ENCODE measurements around the gene KIF24.
"Not testable (repeated sequence)": the region's sequence is repeated elsewhere in the genome, so short reads cannot be mapped to it uniquely, and the experiment has no call there.

KIF24 gene, protein sequence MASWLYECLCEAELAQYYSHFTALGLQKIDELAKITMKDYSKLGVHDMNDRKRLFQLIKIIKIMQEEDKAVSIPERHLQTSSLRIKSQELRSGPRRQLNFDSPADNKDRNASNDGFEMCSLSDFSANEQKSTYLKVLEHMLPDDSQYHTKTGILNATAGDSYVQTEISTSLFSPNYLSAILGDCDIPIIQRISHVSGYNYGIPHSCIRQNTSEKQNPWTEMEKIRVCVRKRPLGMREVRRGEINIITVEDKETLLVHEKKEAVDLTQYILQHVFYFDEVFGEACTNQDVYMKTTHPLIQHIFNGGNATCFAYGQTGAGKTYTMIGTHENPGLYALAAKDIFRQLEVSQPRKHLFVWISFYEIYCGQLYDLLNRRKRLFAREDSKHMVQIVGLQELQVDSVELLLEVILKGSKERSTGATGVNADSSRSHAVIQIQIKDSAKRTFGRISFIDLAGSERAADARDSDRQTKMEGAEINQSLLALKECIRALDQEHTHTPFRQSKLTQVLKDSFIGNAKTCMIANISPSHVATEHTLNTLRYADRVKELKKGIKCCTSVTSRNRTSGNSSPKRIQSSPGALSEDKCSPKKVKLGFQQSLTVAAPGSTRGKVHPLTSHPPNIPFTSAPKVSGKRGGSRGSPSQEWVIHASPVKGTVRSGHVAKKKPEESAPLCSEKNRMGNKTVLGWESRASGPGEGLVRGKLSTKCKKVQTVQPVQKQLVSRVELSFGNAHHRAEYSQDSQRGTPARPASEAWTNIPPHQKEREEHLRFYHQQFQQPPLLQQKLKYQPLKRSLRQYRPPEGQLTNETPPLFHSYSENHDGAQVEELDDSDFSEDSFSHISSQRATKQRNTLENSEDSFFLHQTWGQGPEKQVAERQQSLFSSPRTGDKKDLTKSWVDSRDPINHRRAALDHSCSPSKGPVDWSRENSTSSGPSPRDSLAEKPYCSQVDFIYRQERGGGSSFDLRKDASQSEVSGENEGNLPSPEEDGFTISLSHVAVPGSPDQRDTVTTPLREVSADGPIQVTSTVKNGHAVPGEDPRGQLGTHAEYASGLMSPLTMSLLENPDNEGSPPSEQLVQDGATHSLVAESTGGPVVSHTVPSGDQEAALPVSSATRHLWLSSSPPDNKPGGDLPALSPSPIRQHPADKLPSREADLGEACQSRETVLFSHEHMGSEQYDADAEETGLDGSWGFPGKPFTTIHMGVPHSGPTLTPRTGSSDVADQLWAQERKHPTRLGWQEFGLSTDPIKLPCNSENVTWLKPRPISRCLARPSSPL (N-terminal part only)

GRCh38 chr9:34328987-34329832, at the start of gene KIF24, which contains the start of gene NUDT2:
KIF24 (minus strand) TSS chr9:34329268; CDS start chr9:34311346, 17,922 bp downstream.
NUDT2 (plus strand) TSS chr9:34329569; CDS start chr9:34339040, 9,471 bp downstream.
- FAIRE-seq, result peak; percentile 99
- DNase-seq (ENCODE audit: insufficient read length, low spot score), result peak; percentile 88

- DNase-seq (ENCODE audit: insufficient read length, low spot score), result no peak
- no peak for FAIRE-seq
Measured at GRCh38 chr9:34378376-34379060, 49.5 kb upstream of the KIF24 start.

GRCh38 chr9:34377404-34377746, 48.3 kb upstream of the KIF24 start:
- FAIRE-seq, result no peak
- no peak for DNase-seq (ENCODE audit: insufficient read length, low spot score)

GRCh38 chr9:34376596-34377403, 47.7 kb upstream of the KIF24 start, which contains the start of gene MYORG:
MYORG (minus strand) TSS chr9:34376898; CDS start chr9:34372943, 3,955 bp downstream.
- DNase-seq (ENCODE audit: insufficient read length, low spot score), result peak; percentile 97
- peak; percentile 100 for FAIRE-seq

- DNase-seq (ENCODE audit: insufficient read length, low spot score) (peak; percentile 78), FAIRE-seq (peak; percentile 84)
Measured at GRCh38 chr9:34375901-34376595, 47.0 kb upstream of the KIF24 start.

- DNase-seq (ENCODE audit: insufficient read length, low spot score), result no peak
- no peak for FAIRE-seq
Measured at GRCh38 chr9:34374905-34375552, 46.0 kb upstream of the KIF24 start.

- no peak for FAIRE-seq
- no peak for DNase-seq (ENCODE audit: insufficient read length, low spot score)
Measured at GRCh38 chr9:34374339-34374738, 45.3 kb upstream of the KIF24 start.

DNA sequence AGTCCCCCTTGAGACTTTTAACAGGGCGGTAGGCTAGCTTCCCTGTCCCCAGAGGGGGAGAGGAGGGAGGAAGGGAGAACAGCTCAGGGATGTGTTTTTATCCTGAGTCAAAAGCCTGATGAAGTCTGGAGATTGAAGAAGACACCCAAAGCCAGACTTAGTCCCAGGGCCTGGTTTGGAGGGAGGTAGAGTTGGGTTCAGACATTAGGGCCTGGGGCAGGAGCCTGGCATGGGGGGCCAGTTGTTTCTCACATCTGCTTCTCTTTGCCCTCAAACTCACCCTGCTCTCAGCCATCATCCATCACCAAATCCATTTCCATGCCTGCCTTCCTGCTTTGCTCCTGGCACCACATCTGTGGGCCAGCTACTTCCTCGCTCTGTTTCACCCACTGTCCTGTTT, 44.7 kb upstream of the KIF24 start:
- FAIRE-seq (no peak), DNase-seq (ENCODE audit: insufficient read length, low spot score) (no peak)

DNA sequence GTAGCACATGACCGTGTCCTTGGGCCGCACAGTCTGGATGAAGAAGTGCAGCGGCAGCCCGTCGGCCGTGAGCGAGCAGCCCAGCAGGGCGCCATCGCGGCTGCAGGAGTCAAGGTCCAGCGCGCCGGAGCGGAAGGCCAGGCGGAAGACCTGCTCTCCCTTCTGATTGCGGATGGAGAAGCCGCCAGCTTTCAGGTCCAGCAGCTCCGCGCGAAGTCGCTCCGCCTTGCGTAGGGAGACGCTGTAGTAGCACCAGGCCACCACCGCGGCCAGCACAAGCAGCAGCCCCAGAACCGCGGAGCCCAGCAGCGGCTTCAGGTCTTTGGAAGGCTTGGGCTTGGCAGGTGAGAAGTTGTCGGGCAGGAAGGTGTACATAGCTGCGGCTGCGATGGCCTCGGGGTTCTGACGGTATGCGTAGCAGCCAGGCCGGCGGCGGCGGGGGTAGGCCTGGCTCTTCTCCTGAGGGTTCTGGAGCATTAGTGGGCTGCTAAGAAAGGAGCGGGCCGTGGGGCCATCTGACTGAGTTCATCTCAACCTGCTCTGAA, 43.5 kb upstream of the KIF24 start:
- FAIRE-seq (no peak), DNase-seq (ENCODE audit: insufficient read length, low spot score) (no peak)

GRCh38 chr9:34371886-34372466, 42.9 kb upstream of the KIF24 start:
- DNase-seq (ENCODE audit: insufficient read length, low spot score) (no peak), FAIRE-seq (no peak)

DNA sequence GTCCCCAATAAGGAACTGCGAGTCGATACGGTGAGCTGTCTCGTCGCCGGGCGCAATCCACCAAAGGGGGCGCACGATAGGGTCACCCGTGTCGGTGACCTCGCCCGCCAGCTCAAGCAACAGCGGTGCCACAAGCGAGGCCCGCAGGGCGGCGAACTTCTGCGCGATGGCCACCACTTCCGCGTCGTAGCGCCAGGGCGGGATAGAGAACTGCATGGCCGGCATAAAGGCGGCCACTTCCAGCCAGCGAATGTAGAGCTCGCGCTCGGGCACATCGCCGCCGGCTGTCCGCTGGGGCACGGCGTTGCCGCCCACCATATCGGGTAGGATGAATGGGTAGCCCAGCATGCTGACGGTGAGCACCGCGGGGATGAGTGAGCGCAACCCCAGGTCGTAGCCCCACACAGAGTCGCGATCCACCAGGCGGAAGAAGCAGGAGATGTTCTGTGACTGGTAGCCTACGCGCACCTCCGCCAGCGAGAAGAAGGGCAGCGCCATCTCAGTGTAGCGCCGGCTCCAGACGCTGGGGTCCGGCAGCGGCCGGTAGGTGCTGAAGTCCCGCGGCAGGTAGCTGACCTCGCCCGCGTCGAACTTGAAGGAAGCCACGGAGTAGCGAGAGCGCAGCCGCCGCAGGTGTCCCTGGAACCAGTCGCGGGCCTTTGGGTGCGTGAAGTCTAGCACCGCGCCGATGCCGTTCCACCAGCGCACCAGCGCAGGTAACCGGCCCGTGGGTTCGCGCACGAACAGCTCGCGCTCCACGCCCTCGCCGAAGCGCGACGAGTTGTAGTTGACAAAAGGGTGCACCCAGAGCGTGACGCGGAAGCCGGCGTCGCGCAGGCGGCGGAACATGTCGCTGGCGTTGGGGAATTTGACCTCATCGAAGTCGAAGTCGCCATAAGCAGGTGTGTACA, 42.2 kb upstream of the KIF24 start:
- DNase-seq (ENCODE audit: insufficient read length, low spot score) (no peak), FAIRE-seq (no peak)

GRCh38 chr9:34370335-34370969, 41.4 kb upstream of the KIF24 start:
- DNase-seq (ENCODE audit: insufficient read length, low spot score) (no peak), FAIRE-seq (no peak)

- DNase-seq (ENCODE audit: insufficient read length, low spot score) (no peak), FAIRE-seq (no peak)
Measured at GRCh38 chr9:34369636-34370035, 40.6 kb upstream of the KIF24 start.

GRCh38 chr9:34368796-34369195, 39.7 kb upstream of the KIF24 start:
- not testable (repeated sequence) for FAIRE-seq

DNA sequence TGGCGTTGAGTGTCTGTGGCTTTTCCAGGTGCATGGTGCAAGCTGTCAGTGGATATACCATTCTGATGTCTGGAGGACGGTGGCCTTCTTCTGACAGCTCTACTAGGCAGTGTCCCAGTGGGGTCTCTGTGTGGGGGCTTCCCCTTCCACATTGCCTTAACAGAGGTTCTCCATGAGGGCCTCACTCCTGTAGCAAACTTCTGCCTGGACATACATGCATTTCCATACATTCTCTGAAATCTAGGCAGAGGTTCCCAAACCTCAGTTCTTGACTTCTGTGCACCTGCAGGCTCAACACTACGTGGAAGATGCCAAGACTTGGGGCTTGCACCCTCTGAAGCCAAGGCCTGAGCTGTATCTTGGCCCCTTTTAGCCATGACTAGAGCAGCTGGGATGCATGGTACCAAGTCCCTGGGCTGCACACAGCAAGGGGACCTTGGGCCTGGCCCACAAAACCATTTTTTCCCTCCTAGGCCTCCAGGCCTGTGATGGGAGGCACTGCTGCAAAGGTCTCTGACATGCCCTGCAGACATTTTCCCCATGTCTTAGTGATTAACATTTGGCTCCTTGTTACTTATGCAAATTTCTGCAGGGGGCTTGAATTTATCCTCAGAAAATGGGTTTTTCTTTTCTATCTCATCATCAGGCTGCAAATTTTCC, 38.8 kb upstream of the KIF24 start:
- not testable (repeated sequence) for FAIRE-seq; DNase-seq (ENCODE audit: insufficient read length, low spot score)

More at GRCh38 chr9:34368796-34369195, 39.7 kb upstream of the KIF24 start:
- not testable (repeated sequence) for DNase-seq (ENCODE audit: insufficient read length, low spot score)

Data from GM19239 (cell line).